HG03097 (cell line): ENCODE results near the gene MT4.

Experiments used
- ATAC-seq: cut with Tn5 transposase; IDR thresholded peaks from one replicate; pipeline ENCODE4 v1.9.1; 2021; ENCODE audit not compliant: unreplicated experiment, low FRiP score

Gene MT4

GRCh38 chr16:56617212-56618085 is 52.6 kb downstream of the MT4 start:
- ATAC-seq = no peak

- no peak for ATAC-seq
Measured at GRCh38 chr16:56618138-56618537, 53.3 kb downstream of the MT4 start.
